Activated naive CD4-positive, alpha-beta T cell treated with anti-CD3 and anti-CD28 coated beads for 36 hours (primary cell): ENCODE measurements around the gene IMMP2L. TPM values are rescaled to one million over a fixed set of nuclear protein-coding genes. Genes with fewer than 3 reads are reported as not detected.
A peak's percentile ranks its signal among the peaks of the same experiment; 100 is the strongest.
"Not testable (repeated sequence)": the region's sequence is repeated elsewhere in the genome, so short reads cannot be mapped to it uniquely, and the experiment has no call there.

Experiments
- CTCF ChIA-PET: fragments of 350-600 bp; sonication (Branson Sonifier 250); formaldehyde crosslinking; loops from one replicate; lab custom pipeline; 2021; ENCODE audit warnings: antibody characterized with exemption; lab: Charles Lee
- DNase-seq: peaks from one replicate; pipeline ENCODE4 v3.0.0-alpha.2; 2020
- H3K27ac Mint-ChIP-seq: one replicate; pipeline ENCODE4 v1.8.0; 2021; ENCODE audit warnings: mild to moderate bottlenecking, mixed read lengths
- H3K27me3 Mint-ChIP-seq: one replicate; pipeline ENCODE4 v1.8.0; 2021; ENCODE audit warnings: low read depth, mixed read lengths
- H3K36me3 Mint-ChIP-seq: one replicate; pipeline ENCODE4 v1.8.0; 2021; ENCODE audit warnings: low read depth, mixed read lengths
- H3K4me1 Mint-ChIP-seq: one replicate; pipeline ENCODE4 v1.8.0; 2021; ENCODE audit warnings: low read depth, mixed read lengths
- H3K4me3 Mint-ChIP-seq: one replicate; pipeline ENCODE4 v1.8.0; 2021; ENCODE audit warnings: mild to moderate bottlenecking, moderate library complexity, mixed read lengths
- H3K9me3 Mint-ChIP-seq: one replicate; pipeline ENCODE4 v1.8.0; 2021; ENCODE audit warnings: mixed read lengths
- intact Hi-C: fragments of 100-400 bp; cut with micrococcal nuclease; formaldehyde crosslinking; loops from one replicate; pipeline ENCODE4 v1.15.1; 2023
- total RNA-seq, 2 experiments: library from RNA; stranded (reverse); gene quantifications; one replicate each; pipeline ENCODE4 v1.2.3, GENCODE V29; 2021

Gene IMMP2L
- total RNA-seq, 2 experiments from 2014 or later: 24.4 to 26.6 TPM

DNA sequence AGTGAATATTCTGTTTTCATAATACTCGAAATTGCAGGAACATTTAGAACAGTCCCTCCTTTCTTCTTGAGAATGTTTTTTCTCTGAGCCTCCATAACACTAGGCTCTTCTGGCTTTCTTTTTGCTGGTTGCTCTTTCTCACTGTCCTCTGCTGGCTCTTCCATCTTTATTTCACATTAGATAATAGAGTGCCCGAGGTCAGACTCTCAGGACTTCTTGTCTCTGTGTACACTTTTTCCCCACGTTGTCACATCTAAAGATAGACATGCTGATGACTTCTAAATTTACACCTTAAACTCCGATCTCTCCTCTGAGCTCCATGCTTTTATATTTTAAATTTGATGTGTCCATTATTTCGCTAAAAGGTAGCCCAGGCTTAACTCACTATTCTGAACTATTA lies 486.8 kb downstream of the IMMP2L start:
- DNase-seq: no peak
- Mint-ChIP-seq H3K27ac (no peak overlapping the region), H3K9me3 (no peaks in the 10 kb centered on the region), H3K4me3 (no peak overlapping the region), H3K27me3 (no peaks in the 10 kb centered on the region), H3K4me1 (peaks cover 63% of the 10 kb centered on the region), H3K36me3 (no peaks in the 10 kb centered on the region)
- CTCF ChIA-PET: no interaction called here
- intact Hi-C loops: loop anchor here (2.0 kb wide), 1 partner anchor 15 kb away; no protein-coding TSS in a partner anchor

DNA sequence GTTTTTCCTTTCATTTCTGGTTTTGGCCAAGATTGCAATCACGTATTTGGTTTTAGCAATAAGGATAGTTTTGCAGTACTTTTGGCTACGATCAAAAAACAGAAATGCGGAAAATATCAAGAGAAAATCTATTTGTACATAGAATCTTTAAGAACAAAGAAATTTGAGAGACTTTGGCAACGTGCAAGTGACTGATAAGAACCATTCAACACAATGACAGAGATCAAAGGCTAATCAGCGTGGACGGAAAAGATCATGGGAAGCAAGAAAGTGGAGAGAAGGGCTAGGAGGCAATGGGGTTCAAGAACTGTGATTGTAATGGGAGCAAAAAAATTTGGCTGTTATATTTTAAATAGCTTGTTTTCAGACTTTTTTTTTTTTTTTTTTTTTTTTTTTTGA lies 487.5 kb downstream of the IMMP2L start:
- Mint-ChIP-seq H3K4me3 (no peak overlapping the region), H3K9me3 (no peaks in the 10 kb centered on the region), H3K36me3 (no peaks in the 10 kb centered on the region), H3K4me1 (peaks cover 62% of the 10 kb centered on the region), H3K27me3 (no peaks in the 10 kb centered on the region), H3K27ac (peak overlapping the region; percentile 26)
- intact Hi-C loops: loop anchor here (1.0 to 2.0 kb wide), 3 partner anchors 9 to 45 kb away; no protein-coding TSS in a partner anchor
- DNase-seq: no peak
- CTCF ChIA-PET: interaction anchor here (1.3 kb wide), 1 partner anchor 8 kb away, joined by 4 read pairs; no protein-coding TSS in a partner anchor

DNA sequence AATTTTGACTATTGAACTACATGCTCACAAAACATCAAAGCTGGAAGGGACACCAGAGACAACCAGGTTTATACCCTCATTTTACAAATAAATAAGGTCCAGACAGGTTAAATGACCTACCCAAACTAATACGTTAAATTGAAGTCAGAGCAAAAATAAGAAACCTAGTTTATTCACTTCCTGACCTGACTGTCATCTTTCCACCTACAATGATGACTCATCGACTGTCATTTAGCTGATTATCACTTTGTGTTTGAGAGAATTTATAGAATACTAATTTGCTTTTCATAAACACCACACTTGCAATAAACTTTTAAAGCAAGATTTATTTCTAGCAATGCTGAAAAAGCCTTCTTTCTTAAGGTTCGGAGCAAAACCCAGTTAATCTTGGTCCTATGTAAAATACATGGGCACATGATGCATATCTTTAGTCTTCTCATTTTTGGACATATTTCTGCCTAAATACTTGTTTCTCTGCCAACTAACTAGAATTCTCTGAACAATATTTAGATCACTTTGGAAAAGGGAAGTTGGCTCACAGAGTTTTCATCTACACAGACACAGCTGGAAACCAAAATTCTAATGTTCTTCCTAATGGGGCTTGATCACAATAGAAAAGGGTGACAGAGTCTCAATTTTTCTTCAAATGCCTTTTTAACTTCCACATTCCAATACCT lies 488.1 kb downstream of the IMMP2L start:
- Mint-ChIP-seq H3K4me1 (peaks cover 65% of the 10 kb centered on the region), H3K27me3 (no peaks in the 10 kb centered on the region), H3K27ac (peak overlapping the region; percentile 26), H3K36me3 (no peaks in the 10 kb centered on the region), H3K4me3 (no peak overlapping the region), H3K9me3 (no peaks in the 10 kb centered on the region)
- CTCF ChIA-PET: interaction anchor here (1.3 kb wide), 1 partner anchor 9 kb away, joined by 4 read pairs; no protein-coding TSS in a partner anchor
- DNase-seq: no peak
- intact Hi-C loops: loop anchor here (1.0 to 2.0 kb wide), 3 partner anchors 9 to 45 kb away; no protein-coding TSS in a partner anchor

DNA sequence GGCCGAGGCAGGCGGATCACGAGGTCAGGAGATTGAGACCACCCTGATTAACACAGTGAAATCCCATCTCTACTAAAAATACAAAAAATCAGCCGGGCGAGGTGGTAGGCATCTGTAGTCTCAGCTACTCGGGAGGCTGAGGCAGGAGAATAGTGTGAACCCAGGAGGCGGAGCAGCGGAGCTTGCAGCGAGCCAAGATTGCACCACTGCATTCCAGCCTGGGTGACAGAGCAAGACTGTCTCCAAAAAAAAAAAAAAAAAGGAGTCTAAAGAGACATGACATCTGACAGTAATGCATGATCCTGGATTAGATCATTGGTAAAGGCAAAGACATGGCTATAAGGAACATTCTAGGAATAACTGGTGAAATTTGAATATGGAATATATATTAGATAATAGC lies 489.6 kb downstream of the IMMP2L start:
- H3K4me1 Mint-ChIP-seq: peaks cover 68% of the 10 kb centered on the region

DNA sequence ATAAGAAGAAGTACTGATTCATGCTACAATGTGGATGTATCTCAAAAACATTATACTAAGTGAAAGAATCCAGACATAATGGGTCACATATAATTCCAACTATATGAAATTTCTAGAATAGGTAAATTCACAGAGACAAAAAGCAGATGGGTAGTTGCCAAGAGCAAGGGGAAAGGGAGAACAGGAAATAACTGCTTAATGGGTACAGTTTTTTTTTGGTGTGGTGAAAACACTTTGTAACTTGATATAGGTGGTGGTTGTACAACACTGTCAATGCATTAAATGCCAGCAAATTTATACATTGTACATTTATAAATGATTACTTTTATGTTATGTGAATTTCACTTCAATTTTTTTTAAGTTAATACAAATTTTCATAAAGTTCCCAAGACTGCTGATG lies 490.7 kb downstream of the IMMP2L start:
- CTCF ChIA-PET: no interaction called here
- H3K27ac Mint-ChIP-seq: no peak overlapping the region
- H3K4me3 Mint-ChIP-seq: no peak overlapping the region
- DNase-seq: no peak
- no peaks in the 10 kb centered on the region for H3K27me3 Mint-ChIP-seq
- peaks cover 60% of the 10 kb centered on the region for H3K4me1 Mint-ChIP-seq
- intact Hi-C loops: no loop called here
- peaks cover under 1% of the 10 kb centered on the region for H3K36me3 Mint-ChIP-seq
- no peaks in the 10 kb centered on the region for H3K9me3 Mint-ChIP-seq

More for the DNA sequence above, 489.6 kb downstream of the IMMP2L start:
- CTCF ChIA-PET, H3K27ac Mint-ChIP-seq, H3K27me3 Mint-ChIP-seq, H3K4me3 Mint-ChIP-seq, H3K36me3 Mint-ChIP-seq, DNase-seq, H3K9me3 Mint-ChIP-seq: not testable (repeated sequence)
- intact Hi-C loops: loop anchor here (2.0 kb wide), 1 partner anchor 26 kb away; no protein-coding TSS in a partner anchor

DNA sequence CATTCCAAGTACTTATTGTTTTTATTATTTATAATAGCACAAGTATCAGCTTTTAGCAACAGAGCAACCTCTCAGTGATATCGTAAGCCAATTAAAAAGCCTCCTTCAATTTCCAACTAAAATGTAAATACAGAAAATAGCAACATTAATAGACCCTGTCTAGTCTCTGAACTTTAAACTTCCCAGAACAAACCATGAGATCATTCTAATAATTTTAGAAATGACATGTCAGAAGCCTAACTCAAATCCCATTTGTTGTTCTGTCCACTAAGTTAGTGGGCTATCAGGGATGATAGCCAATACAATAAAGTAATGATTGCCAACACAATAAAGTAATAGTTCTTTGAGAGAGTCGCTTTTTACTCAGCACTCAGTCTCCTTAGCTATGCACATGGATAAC lies 493.7 kb downstream of the IMMP2L start:
- peaks cover 35% of the 10 kb centered on the region for H3K4me1 Mint-ChIP-seq
- intact Hi-C loops: no loop called here
- H3K36me3 Mint-ChIP-seq: peaks cover 7% of the 10 kb centered on the region
- no peak for DNase-seq
- H3K9me3 Mint-ChIP-seq: peaks cover 7% of the 10 kb centered on the region
- no peaks in the 10 kb centered on the region for H3K27me3 Mint-ChIP-seq
- H3K4me3 Mint-ChIP-seq: no peak overlapping the region
- CTCF ChIA-PET: no interaction called here
- no peak overlapping the region for H3K27ac Mint-ChIP-seq

DNA sequence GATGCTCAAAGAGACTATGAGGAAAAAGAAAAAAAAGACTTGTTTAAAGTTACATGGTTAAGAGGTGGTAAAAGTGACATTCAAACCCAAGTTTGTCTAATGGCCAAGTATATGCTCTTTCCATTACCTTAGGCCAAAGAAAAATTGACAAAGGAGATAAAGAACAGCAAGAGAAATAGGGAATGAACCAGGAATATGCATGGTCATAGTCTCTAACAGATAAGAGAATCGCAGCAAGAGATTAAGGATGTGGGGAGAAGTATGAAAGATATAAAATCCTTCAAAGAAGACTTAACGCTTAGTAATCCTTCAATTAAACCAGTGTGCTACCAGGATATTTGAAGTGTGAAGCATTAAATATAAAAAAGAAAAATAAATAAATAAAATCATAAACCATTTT lies 494.6 kb downstream of the IMMP2L start:
- Mint-ChIP-seq H3K27ac (no peak overlapping the region), H3K27me3 (no peaks in the 10 kb centered on the region), H3K36me3 (peaks cover 10% of the 10 kb centered on the region), H3K4me3 (no peak overlapping the region), H3K4me1 (peaks cover 27% of the 10 kb centered on the region), H3K9me3 (peaks cover 14% of the 10 kb centered on the region)
- intact Hi-C loops: no loop called here
- no peak for DNase-seq
- CTCF ChIA-PET: no interaction called here

DNA sequence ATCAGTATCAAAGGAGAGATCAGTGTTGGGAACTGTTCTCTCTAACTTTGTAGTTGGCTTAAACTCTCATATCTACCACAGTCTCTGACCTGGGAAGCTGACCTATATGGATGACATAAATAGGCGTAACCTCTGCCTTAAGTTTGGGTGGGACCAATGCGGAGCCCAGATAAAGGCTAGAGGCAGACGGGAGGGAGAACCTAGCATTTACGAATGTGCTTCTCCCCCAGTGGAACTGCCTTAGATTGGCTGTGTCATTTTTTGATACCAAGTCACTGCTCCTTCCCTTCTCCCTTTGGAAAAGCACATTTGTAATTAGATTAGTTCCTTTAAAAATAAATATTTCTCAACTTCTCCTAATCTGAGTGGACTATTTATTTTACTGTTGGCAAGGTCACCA lies 495.0 kb downstream of the IMMP2L start:
- Mint-ChIP-seq H3K27ac (no peak overlapping the region), H3K9me3 (peaks cover 17% of the 10 kb centered on the region), H3K4me1 (peaks cover 23% of the 10 kb centered on the region), H3K36me3 (peaks cover 13% of the 10 kb centered on the region), H3K4me3 (no peak overlapping the region), H3K27me3 (no peaks in the 10 kb centered on the region)
- CTCF ChIA-PET: no interaction called here
- no peak for DNase-seq
- intact Hi-C loops: no loop called here

DNA sequence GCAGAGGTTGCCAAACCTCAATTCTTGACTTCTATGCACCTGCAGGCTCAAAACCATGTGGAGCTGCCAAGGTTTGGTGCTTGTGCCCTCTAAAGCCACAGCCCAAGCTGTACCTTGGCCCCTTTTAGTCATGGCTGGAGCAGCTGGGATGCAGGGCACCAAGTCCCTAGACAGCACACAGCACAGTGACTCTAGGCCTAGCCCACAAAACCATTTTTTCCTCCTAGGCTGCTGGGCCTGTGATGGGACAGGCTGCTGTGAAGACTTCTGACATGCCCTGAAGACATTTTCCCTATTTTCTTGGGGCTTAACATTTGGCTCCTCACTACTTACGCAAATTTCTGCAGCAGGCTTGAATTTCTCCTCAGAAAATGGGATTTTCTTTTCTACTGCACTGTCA lies 499.1 kb downstream of the IMMP2L start:
- Mint-ChIP-seq H3K4me3 (no peak overlapping the region), H3K27me3 (no peaks in the 10 kb centered on the region), H3K36me3 (peaks cover 16% of the 10 kb centered on the region), H3K4me1 (peaks cover 6% of the 10 kb centered on the region), H3K9me3 (peaks cover 25% of the 10 kb centered on the region), H3K27ac (no peak overlapping the region)
- DNase-seq: no peak
- CTCF ChIA-PET: interaction anchor here (0.6 kb wide), 1 partner anchor 143 kb away, joined by 4 read pairs; no protein-coding TSS in a partner anchor
- intact Hi-C loops: no loop called here

DNA sequence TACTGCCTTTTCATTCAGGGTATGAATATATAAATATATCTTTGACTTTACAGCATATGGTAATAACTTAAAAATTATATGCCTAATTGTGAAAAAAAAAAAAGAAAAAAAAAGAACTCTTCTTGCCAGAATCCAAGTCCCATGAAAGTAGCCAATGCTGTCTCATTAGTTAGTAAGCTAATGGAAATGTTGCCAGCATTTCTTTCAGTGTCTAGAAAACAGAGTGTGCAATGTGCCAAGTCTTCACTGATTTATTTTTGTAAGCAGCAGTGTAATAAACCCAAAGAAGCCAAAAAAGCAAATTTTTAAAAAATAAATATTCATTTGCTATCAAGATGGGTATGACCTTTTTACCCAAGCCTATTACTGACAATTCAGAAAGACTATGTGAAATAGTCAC lies 502.5 kb downstream of the IMMP2L start:
- Mint-ChIP-seq H3K36me3 (peaks cover 15% of the 10 kb centered on the region), H3K4me1 (peaks cover 12% of the 10 kb centered on the region), H3K4me3 (no peak overlapping the region), H3K27me3 (no peaks in the 10 kb centered on the region), H3K9me3 (peaks cover 25% of the 10 kb centered on the region), H3K27ac (no peak overlapping the region)
- CTCF ChIA-PET: no interaction called here
- no peak for DNase-seq
- intact Hi-C loops: loop anchor here (2.0 kb wide), 1 partner anchor 15 kb away; no protein-coding TSS in a partner anchor

DNA sequence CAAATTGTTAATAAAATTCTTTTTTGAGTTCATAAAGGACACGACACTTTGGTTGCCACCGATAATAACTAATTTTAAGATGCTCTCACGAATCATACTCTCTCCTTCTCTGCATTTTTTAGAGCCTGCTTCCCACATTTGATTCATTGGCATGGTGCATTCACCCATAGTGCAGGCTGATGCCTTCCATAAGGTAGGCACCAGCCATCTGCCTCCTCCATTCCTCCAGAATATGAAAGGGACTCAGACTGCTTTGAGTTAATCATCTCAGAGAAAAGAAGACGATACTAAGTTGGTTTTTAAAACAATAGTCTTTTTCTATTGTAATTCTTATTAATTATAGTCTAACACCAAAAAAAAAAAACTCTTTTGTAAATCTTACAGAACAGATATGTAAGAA lies 505.2 kb downstream of the IMMP2L start:
- no peak overlapping the region for H3K27ac Mint-ChIP-seq
- no peaks in the 10 kb centered on the region for H3K27me3 Mint-ChIP-seq
- no peak for DNase-seq
- intact Hi-C loops: no loop called here
- CTCF ChIA-PET: interaction anchor here (0.6 kb wide), 1 partner anchor 151 kb away, joined by 3 read pairs; no protein-coding TSS in a partner anchor
- no peak overlapping the region for H3K4me3 Mint-ChIP-seq
- peaks cover 6% of the 10 kb centered on the region for H3K9me3 Mint-ChIP-seq
- H3K4me1 Mint-ChIP-seq: peaks cover 27% of the 10 kb centered on the region
- H3K36me3 Mint-ChIP-seq: peaks cover 3% of the 10 kb centered on the region

DNA sequence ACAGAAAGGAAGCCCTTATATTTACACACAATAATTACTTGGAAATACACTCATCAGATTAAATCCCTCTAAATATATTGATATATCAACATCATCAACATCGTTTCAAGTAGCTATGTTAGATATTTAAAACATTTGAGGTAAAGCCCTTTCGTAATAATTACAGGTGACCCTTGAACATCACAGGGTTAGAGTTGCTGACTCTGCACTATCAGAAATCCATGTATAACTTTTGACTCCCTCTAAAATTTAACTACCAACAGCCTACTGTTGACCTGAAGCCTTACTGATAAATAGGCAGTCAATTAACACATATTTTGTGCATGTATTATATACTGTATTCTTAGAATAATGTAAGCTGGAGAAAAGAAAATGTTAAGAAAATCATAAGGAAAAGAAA lies 505.9 kb downstream of the IMMP2L start:
- H3K27ac Mint-ChIP-seq: no peak overlapping the region
- no peaks in the 10 kb centered on the region for H3K27me3 Mint-ChIP-seq
- intact Hi-C loops: no loop called here

DNA sequence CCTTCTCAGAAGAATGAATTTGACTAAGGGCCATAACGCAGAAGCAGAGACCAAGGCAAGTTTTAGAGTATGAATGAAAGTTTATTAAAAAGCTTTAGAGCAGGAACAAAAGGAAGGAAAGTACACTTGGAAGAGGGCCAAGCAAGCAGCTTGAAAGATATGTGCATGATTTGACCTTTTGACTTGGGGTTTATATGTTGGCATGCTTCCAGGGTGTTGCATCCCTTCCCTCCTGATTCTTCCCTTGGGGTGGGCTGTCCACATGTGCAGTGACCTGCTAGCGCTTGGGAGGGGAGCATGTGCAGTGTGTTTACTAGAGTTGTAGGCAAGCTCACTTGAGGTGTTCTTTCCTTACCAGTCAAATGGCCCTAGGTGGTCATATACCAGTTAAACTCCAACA lies 509.3 kb downstream of the IMMP2L start:
- CTCF ChIA-PET: interaction anchor here (0.5 to 0.6 kb wide), 3 partner anchors 37 to 84 kb away, joined by 3 read pairs; no protein-coding TSS in a partner anchor
- no peak overlapping the region for H3K4me3 Mint-ChIP-seq
- H3K4me1 Mint-ChIP-seq: peaks cover 25% of the 10 kb centered on the region
- H3K36me3 Mint-ChIP-seq: no peaks in the 10 kb centered on the region
- intact Hi-C loops: no loop called here
- no peaks in the 10 kb centered on the region for H3K27me3 Mint-ChIP-seq
- no peaks in the 10 kb centered on the region for H3K9me3 Mint-ChIP-seq
- no peak for DNase-seq
- H3K27ac Mint-ChIP-seq: no peak overlapping the region

More for the DNA sequence above, 505.9 kb downstream of the IMMP2L start:
- Mint-ChIP-seq H3K4me3 (no peak overlapping the region), H3K4me1 (peaks cover 27% of the 10 kb centered on the region), H3K36me3 (no peaks in the 10 kb centered on the region), H3K9me3 (peaks cover under 1% of the 10 kb centered on the region)
- DNase-seq: no peak
- CTCF ChIA-PET: no interaction called here
